HG03457 (cell line): ENCODE data around the gene SLC24A5.
A peak's percentile ranks its signal among the peaks of the same experiment; 100 is the strongest.

Experiments used
- ATAC-seq: cut with Tn5 transposase; IDR thresholded peaks from one replicate; pipeline ENCODE4 v1.9.1; 2021; ENCODE audit warnings: moderate number of reproducible peaks; ENCODE audit not compliant: unreplicated experiment

Gene SLC24A5

DNA sequence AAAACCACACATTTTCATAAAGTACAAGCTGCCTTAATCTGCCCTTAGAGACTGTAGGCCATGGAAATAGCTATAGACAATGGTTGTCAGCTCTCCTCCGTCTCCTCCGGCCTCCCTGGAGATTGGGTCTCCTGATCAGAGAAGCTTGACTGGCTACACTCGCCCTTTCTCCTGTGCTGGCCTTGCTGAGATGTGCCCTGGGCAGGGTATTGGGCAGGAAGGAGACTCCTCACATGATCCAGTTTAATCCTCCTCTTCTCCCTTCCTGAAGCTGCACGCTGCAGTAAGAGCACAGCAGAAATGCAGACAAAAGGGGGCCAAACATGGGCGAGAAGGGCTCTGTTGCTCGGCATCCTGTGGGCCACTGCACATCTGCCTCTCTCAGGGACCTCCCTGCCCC, at the start of gene SLC24A5:
Gene SLC24A5, plus strand, starts transcription at position 246 of the 400 bp plus-strand sequence. Its CDS starts 55 bp downstream, at position 301.
- no peak for ATAC-seq

DNA sequence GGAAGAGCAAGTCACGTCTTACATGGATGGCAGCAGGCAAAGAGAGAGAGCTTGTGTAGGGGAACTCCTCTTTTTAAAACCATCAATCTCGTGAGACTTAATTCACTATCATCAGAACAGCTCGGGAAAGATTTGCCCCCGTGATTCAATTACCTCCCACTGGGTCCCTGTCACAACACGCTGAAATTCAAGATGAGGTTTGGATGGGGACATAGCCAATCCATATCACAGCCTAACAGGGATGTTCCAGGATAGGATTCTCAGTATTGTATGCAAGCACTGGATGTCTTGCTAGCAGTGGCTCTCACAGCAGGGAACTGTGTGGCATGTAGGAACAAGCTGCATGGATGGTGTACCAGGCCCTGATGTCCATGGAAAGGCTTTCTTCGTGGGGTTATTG, 47.8 kb upstream of the SLC24A5 start:
- no peak for ATAC-seq

DNA sequence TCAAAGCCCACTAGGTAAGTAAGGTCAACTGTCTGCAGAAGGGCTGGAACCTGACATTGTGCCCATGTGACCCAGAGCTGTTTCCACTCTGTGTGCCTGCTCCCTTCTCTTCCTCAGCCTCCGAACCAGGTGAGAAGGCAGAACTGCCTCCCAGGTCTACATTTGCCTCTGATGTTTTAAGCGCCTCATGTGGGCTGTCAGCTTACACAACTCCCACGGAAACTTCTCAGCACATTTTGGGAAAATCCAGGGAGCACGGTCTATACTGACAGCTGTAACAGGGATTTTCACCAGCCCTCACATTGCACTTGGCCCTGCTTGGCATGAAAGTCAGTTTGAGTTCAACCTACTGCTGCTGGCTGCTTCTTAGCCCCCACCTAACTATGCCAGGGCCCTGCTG, 46.9 kb upstream of the SLC24A5 start:
- ATAC-seq: no peak

DNA sequence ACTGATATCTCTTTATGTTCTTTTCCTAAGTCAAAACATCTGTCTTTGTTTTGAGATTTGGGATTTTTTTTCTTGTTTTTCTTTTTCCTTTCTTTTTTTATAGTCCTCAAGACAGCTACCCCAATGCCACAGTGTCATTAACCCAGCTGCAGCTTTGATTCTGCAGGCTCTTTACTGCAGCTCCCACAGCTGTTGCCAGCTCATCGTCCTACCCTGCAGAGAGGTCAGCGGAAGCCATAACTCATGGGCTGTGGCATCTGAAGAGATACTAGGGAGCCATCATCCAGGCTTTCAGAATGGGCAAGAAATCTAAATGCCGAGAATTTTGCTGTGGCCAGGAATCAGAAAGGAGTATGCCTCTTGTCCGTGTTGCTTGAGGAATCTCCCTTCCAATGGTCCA, 44.3 kb upstream of the SLC24A5 start:
- ATAC-seq: no peak

DNA sequence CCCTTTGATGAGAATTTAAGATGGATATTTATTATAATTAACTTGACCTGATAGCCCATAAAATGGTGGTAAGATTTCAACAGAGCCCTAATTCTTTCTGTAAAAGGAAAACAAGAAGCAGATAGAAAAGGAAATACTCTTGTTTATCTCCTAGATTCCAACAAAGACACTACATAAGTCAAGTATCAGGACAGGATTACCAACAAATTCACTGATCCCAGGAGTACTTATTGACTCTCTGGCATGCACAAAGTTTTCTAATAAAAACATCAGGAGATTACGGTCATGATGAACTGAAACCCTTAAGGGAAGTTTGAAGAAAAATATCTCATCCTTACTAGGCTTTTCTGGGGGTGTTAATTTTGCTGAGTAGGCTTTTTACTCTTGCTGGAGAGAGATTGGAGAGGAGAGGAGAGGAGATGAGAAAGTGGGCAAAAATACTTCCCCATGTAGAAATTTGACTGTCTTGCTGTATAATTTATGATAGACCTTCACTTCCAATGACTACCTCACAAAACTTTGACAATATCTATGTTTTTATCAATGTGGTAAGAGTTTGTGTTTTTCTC, 43.1 kb upstream of the SLC24A5 start:
- ATAC-seq: no peak

DNA sequence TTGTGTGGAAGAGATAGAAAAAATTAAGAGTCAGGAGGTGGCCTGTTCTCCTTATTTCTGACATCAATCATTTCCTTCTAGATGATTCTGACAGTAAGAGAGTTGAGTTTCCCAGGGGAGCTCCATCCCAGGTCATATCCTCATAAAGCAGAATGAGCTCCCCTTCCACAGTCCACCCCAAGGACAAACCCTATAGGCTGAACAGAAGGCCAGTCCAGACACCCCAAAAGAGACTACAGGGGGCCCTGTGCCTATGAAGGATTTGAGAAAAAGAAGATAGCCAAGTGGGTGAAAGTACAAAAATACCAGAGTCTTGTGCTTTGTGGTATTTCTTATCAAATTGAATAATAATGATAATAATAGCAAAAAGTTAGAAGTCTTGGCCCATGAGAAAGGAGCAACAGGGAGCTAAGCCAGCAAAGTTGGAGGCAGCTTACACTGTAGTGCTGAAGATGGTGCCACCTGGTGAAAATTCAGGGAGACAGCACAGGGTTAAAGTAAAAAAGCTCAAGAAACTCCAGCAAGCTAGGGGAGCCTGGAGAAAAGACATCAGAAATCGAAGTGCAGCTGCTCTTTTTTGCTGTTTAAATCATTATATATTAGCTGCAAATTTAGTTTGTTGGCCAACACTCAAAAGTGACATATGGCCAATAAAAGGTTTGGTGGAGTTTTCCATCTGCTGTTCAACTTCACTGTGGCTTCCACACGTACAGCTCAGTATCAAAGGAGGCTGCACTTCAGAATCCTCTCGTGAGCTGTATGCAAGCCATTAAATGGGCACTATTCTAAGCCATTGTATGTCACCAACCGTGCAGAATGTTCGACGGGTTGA, 35.8 kb upstream of the SLC24A5 start:
- ATAC-seq: no peak

DNA sequence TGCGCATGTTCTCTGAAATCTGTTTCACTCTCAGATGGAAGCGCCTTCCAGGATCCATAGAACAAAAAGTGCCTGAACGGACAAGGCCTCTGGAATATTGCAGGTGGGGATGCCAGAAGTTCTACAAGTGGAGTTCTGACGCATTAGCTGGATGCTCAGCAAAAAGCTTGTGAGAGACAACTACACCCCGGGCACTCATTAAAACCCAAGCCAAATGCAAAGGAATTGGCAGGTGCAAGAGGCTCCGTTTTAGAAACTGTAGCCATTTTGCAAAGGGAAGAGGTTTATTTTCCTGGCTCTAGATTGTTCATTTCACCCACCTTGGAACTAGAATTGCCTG, 35.2 kb upstream of the SLC24A5 start:
- no peak for ATAC-seq

DNA sequence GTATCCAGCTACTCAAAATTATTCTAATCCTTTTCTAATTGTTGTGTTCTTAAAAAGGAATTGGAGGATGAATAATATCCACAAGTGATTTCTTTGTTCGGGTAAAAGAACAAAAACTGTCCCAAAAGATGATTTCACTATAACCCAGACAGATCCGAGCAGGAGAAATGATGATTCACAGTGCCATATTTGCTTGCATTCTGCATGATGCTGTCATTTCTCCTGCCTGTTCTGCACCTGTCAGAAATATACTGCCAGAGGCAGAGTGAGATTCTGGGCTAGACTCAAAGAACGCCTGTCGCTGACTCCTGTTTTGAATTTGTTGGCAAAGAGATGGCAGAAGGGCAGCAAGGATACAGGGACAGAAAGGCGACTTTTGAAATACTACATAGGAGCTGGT, 34.7 kb upstream of the SLC24A5 start:
- no peak for ATAC-seq

DNA sequence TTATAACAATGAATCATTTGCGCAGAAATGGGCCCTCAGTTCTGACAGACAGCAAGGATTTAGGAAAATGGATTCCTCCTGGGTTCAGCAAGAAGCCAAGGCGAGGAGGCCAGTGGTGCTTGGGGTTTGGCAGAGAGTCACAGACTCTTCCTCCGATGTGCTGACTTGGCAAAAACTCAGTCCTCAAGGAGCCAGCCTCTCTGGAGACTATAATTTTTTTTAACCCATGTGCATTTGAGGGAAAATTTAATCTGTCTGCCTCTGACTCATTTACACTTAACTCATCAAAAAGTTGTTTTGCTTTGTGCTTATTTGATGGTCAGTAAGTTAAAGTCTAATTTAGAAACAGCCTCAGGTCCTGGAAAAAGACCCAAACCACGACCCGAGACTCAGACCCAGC, 34.2 kb upstream of the SLC24A5 start:
- no peak for ATAC-seq

DNA sequence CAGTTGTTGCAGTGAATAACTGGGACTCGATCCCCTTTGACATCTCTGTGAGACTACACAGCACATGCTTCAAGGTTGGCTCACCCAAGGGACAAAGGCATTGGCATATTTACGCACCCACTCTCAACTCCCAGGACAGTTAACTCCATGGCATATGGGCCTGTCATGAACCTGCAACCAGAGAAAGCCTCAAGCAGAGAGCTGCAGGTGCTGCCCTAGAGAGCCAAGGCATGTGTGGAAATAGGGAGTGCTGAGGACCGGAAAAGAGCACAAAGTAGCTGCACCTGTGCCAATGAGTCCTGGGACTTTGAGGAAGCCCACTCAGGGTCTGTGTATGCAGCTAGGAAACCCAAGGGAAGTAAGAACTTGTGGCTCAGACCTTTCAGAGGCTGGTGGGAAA, 32.9 kb upstream of the SLC24A5 start:
- no peak for ATAC-seq

DNA sequence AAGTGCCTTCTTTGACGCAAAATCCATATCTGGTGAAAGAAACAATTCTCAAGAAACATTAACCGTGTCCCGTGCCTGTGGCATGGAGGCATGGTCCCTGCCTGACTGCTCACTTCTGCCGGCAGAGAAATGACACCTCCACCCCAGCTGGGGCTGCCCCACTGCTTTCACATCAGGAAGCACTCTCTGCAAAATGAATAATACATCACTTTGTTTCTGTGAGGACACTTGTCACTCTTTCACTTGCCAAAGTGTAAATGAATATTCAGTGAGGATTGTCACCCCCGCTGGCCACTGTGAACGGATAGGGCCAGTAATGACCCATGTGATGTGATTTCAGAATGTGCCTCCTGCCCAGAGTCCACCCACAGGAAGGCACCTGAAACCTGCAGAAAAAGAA, 31.1 kb upstream of the SLC24A5 start:
- no peak for ATAC-seq

DNA sequence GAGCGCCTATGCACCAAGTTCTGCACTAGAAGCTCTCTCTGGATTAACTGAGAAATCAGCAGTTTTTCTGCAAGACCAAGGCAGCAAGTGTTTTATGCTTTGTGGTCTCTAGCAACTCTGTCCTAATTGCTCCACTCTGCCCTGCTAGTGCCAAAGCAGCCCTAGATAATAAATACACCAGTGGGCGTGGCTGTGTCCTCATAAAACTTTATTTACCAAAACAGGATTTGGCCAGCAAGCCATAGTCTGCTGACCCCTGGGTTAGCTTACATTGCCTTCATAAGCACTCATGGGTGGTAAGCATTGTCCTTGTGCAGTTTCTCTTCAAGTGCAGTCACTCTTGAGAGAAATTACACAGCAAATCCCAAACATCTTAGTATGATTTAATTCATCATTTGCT, 30.7 kb upstream of the SLC24A5 start:
- ATAC-seq: no peak

DNA sequence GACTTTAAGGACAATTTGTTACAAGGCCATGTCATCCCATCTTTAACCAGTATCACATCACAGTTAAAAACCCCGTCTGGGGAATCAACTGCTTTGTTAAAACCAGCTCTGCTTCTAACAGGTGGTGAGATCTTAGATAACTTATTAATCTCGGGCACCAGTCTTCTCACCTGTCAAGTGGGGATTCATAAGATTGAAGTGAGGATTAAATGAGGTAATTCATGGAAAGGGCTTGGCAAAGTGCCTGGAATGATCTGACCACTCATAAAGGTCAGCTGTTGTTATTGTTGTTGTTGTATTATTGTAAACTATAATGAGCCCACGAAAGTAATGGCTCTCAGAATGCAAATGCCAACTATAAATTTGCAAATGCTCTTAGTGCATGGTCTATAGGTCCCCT, 30.1 kb upstream of the SLC24A5 start:
- no peak for ATAC-seq

DNA sequence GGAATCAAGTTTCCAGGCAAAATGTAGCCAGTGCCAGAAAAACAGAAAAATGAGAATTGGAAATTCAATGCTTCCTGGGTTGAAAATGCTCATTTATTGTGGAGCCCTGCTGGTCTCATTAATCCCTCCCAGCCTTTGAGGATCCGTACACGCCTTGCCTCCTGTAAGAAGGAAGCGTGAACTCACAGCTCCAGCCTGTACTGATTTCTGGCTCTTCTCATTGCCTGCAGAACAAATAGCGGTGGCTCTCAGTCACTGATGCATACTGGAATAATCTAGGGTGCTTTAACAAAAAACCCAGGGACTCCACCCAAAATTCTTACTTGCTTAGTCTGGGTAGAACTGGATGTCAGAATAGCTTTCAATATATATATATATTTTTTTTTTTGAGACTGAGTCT, 29.3 kb upstream of the SLC24A5 start:
- ATAC-seq: no peak

DNA sequence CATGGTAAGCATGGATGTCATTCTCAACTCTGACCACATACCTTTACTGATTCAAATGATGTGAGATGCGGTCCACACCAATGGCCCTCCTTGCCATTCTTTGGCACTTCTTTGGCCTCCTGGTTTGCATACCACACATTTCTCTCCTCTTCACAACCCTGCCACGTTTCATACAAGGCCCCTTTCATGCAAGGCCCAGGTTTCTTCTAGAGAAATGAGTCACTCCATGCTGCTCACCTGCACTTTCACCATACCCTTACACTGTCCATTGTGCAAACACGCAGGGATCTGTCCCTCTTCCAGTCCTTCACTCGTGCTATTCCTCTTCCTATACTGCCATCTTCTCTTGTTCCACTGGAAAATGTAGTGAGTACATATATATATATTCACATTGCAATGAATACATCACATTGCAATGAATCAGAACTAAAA, 24.4 kb upstream of the SLC24A5 start:
- ATAC-seq: peak; percentile 68

DNA sequence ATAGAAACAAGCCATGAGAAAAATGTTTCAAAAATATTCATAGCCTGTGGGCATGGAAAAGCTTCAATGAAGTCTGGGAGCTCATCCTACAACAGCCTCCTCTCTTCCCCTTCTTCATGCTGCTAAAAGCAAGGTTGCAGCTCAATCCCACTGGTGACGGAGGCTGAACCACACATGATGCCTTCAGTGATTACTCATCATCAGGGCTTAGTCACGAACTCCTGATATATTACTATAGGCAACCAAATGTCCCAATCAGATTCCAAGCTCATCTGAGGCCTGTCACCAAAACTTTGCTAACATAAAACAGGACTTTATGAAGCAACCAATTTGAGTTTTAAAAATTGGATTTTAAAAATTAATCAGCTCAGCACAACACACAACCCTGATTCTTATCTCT, 24.0 kb upstream of the SLC24A5 start:
- no peak for ATAC-seq

DNA sequence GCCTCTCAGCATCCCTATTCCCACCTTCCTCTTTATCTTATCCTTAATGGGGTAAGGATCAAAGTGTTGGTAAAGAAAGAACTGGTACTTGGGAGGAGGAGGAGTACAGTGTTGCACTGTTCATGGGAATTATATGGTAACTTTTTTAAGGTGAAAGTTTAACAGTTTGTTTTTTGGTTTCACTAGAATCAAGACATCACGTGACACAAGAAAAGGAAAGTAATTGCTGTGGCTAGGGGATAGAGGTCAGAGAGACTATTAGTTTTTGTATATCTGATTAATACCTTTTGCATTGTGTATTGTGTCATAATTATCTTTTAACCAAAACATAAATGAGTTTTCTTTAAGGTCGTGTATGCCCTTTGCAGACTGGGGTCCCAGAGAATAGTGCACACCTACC, 23.5 kb upstream of the SLC24A5 start:
- no peak for ATAC-seq

DNA sequence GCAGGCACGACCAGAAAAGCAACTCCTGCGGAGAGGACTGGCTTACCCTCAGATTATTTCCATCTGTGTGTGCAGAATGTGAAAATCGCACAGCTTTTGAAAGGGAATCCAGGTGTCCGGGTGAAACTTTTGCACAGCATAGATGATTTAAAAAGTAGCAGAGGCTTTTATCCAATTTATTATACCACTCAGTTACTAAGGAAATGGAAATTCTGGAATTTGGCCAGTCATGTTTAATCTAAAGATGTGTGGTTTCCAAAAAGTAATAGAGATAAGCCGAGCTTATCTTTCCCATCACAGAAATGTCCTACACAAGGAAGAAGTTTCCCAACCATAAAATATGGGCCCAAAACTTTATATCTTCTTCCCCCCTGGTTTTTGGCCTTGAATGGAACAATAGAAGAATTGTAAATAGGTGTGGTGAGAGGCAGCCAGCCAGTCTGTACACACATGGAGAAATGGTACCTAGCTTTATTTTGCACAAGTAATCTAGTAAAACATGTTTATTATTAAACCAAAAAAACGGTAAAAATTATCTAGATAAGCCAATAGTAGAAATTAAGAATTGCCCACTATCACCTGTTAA, 19.3 kb upstream of the SLC24A5 start:
- ATAC-seq: no peak

DNA sequence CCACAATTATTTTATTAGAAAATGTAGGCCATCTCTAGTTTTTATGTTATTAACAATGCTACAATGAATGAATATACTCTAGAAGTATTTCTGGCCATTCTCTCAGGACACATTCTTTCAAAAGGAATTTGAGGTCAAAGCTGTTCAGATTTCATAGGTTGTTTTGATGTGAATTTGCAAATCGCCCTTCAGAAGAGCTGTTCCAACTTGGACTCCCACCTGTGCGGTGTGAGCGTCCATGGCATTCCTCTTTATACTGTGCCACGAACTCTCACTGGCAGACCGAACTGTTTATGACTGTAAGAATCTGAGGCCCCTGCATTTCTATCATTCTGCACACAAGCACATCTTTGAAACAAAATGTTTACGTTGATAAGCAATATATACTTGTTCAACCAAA, 18.6 kb upstream of the SLC24A5 start:
- no peak for ATAC-seq

DNA sequence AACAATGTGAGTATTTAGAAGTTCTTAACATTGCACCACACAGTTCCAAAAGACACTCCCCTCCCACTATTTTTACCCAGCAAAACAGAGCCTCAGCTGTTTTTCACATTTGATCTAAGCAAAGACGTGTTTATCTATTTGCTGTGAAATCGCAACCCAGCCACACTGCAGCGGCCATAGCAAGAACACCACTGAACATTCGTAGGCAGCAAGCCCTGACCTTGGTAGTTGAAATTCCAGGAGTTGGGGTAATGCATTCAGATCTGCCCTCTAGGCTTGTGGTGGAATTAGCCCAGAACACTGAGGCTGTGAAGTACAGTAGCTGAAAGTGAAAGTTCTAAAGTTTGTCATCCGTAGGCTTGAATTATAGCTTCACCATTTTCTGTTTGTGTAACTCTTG, 17.1 kb upstream of the SLC24A5 start:
- ATAC-seq: no peak

DNA sequence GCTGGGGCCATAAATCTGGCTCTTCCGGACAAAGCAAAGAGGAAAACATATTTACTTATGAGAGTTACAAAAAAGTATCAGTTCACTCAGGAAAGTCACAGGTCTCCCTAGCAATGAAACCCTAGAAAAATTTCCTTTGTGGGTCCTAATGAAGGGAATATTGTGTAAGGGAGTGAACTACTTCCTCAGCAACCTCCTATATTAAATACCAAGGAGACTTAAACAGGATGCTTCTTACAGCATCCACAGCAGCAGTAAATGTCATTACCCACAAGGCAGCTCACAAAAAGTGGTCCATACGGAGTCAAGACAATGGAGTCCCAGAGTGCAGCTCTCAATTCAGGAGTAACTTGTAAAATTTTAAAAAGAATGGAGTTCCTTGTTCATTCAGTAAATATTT, 14.9 kb upstream of the SLC24A5 start:
- ATAC-seq: no peak

DNA sequence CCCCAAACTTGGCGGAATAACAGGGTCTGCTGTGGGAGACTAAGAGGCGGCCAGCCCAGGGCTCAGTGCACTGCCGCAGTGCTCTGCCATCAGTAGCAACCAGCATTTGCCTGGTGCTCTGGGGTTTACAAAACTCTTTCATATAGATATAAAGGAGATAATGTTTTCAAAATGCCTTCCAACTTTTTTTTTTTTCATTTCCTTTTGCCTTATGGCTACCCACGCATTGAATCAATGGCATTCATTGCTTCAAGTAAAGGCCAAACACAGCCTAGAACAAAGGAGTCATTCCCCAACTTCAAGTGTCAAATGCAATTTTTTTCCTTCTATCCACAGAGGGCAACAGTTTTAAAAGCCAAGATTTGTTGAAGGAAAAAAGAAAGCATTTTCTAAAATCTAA, 11.6 kb upstream of the SLC24A5 start:
- no peak for ATAC-seq
